Dermis blood vessel endothelial cell (primary cell): ENCODE data around the gene TRANK1. TPM values are rescaled to one million over a fixed set of nuclear protein-coding genes. Genes with fewer than 3 reads are reported as not detected.
A peak's percentile ranks its signal among the peaks of the same experiment; 100 is the strongest.

ENCODE experiments used
- DNase-seq: peaks from one replicate; pipeline ENCODE4 v3.0.0; 2010
- total RNA-seq: library from RNA; depleted of rRNA; stranded (reverse); fragments of >200 nt; gene quantifications from 2 replicates; pipeline ENCODE4 v1.2.3, GENCODE V29; 2014

TRANK1 gene
- total RNA-seq, 1 donor from 2014 or later = 13.6 TPM

GRCh38 chr3:36790765-36791164 lies 154.1 kb downstream of the TRANK1 start:
- DNase-seq = no peak

- DNase-seq = no peak
Measured at GRCh38 chr3:36786921-36787890, 157.6 kb downstream of the TRANK1 start.

GRCh38 chr3:36784138-36784635 lies 160.7 kb downstream of the TRANK1 start:
- peak; percentile 5 for DNase-seq

GRCh38 chr3:36777424-36778218 lies 167.2 kb downstream of the TRANK1 start:
- DNase-seq = no peak

Other genes starting within 250 kb of the TRANK1 start
- under 0.01 TPM in 1 of 2 replicates, not detected in the other for gene DCLK3, start 180.5 kb downstream of the TRANK1 start, total RNA-seq
- gene EPM2AIP1, start 48.1 kb upstream of the TRANK1 start, total RNA-seq = 14.2 and 15.7 TPM in 2 replicates
- 33.2 and 41.4 TPM in 2 replicates for gene MLH1, start 48.5 kb upstream of the TRANK1 start, total RNA-seq
- gene LRRFIP2, start 229.5 kb upstream of the TRANK1 start, total RNA-seq = 40.2 and 54.5 TPM in 2 replicates